ENCODE results near the gene CDK10.
"Not testable (repeated sequence)": the region's sequence is repeated elsewhere in the genome, so short reads cannot be mapped to it uniquely, and the experiment has no call there.

Gene CDK10

GRCh38 chr16:89669755-89670154 lies 16.7 kb upstream of the CDK10 start:
- TF ChIP-seq CTCF (IDR thresholded peaks at IDR 0.05; ENCODE audit: extremely low read depth, missing control alignments): no peak
- no peak for DNase-seq (ENCODE audit: low spot score)

GRCh38 chr16:89670496-89671431 lies 15.7 kb upstream of the CDK10 start:
- DNase-seq (ENCODE audit: low spot score): no peak
- no peak for TF ChIP-seq CTCF (IDR thresholded peaks at IDR 0.05; ENCODE audit: extremely low read depth, missing control alignments)

- DNase-seq (ENCODE audit: low spot score): not testable (repeated sequence)
These were observed 14.9 kb upstream of the CDK10 start for GRCh38 chr16:89671565-89671964.

GRCh38 chr16:89672177-89672941 lies 14.1 kb upstream of the CDK10 start:
- TF ChIP-seq CTCF (IDR thresholded peaks at IDR 0.05; ENCODE audit: extremely low read depth, missing control alignments): no peak
- DNase-seq (ENCODE audit: low spot score): no peak

GRCh38 chr16:89678258-89678657 lies 8.2 kb upstream of the CDK10 start:
- TF ChIP-seq CTCF (IDR thresholded peaks at IDR 0.05; ENCODE audit: extremely low read depth, missing control alignments): no peak
- no peak for DNase-seq (ENCODE audit: low spot score)

GRCh38 chr16:89685916-89686315 lies 573 bp upstream of the CDK10 start:
- TF ChIP-seq CTCF (IDR thresholded peaks at IDR 0.05; ENCODE audit: extremely low read depth, missing control alignments): no peak

GRCh38 chr16:89687092-89687940 lies 827 bp downstream of the CDK10 start:
- DNase-seq (ENCODE audit: low spot score): peak; percentile 82
- no peak for TF ChIP-seq CTCF (IDR thresholded peaks at IDR 0.05; ENCODE audit: extremely low read depth, missing control alignments)

More at GRCh38 chr16:89685916-89686315, 573 bp upstream of the CDK10 start:
- no peak for DNase-seq (ENCODE audit: low spot score)
